SK-N-SH (cell line): ENCODE measurements around the gene ZNHIT3. TPM values are rescaled to one million over a fixed set of nuclear protein-coding genes. Genes with fewer than 3 reads are reported as not detected.

Experiments used
- CTCF ChIA-PET: fragments of 300-600, 350-600 bp; formaldehyde crosslinking; extraction: SDS; loops from one replicate; lab custom pipeline; 2021; lab: Yijun Ruan, JAX
- POLR2A ChIA-PET: fragments of 350-600 bp; sonication (Branson Sonifier 250); formaldehyde crosslinking; extraction: SDS; loops from one replicate; lab custom pipeline; 2020; ENCODE audit warnings: antibody characterized with exemption, inconsistent platforms; lab: Yijun Ruan, JAX
- DNase-seq: peaks from one replicate; pipeline ENCODE4 v3.0.0; 2012
- H2AFZ ChIP-seq: fragments of 200-600 bp; sonication (generic); 2 replicates; pipeline ENCODE4 v1.8.1; 2016; ENCODE audit warnings: antibody characterized with exemption, mild to moderate bottlenecking, low read depth
- H3F3A ChIP-seq: fragments of 200-600 bp; sonication (generic); replicated peaks from 2 replicates; pipeline ENCODE3; 2016; ENCODE audit warnings: antibody characterized with exemption, mild to moderate bottlenecking; ENCODE audit not compliant: insufficient read depth
- H3K27ac ChIP-seq, 2 experiments: fragments of 200-500 bp in 1 of 2; fragments of 200-600 bp in 1 of 2; sonication (Bioruptor generic) in 1 of 2; sonication (generic), shearing (Covaris generic) in 1 of 2; 2 replicates each; pipeline versions ENCODE4 v1.5.1 to v1.6.1; 2014 to 2016; ENCODE audit warnings: low read depth in 2 of 2, inconsistent platforms in 1 of 2, low read length in 1 of 2, mild to moderate bottlenecking in 1 of 2, mixed read lengths in 1 of 2
- H3K27me3 ChIP-seq: fragments of 200-600 bp; sonication (generic), shearing (Covaris generic); 2 replicates; pipeline ENCODE4 v1.6.1; 2016; ENCODE audit warnings: mixed run types; ENCODE audit not compliant: insufficient read depth
- H3K36me3 ChIP-seq, 2 experiments: fragments of 200-500 bp in 1 of 2; fragments of 200-600 bp in 1 of 2; sonication (Bioruptor generic) in 1 of 2; sonication (generic) in 1 of 2; replicated peaks in 1 of 2; 2 replicates each; pipeline versions ENCODE3 to v1.5.1; 2014 to 2016; ENCODE audit warnings: low read length in 1 of 2, mild to moderate bottlenecking in 1 of 2; ENCODE audit not compliant: insufficient read depth in 2 of 2, control insufficient read depth in 1 of 2
- H3K4me1 ChIP-seq, 2 experiments: fragments of 200-500 bp in 1 of 2; fragments of 200-600 bp in 1 of 2; sonication (Bioruptor generic) in 1 of 2; sonication (generic), shearing (Covaris generic) in 1 of 2; 2 replicates each; pipeline versions ENCODE4 v1.5.1 to v1.6.1; 2014 to 2016; ENCODE audit warnings: low read depth in 1 of 2, low read length in 1 of 2, mixed run types in 1 of 2; ENCODE audit not compliant: insufficient read depth in 2 of 2, control insufficient read depth in 1 of 2
- H3K4me2 ChIP-seq: fragments of 200-600 bp; sonication (generic), shearing (Covaris generic); 2 replicates; pipeline ENCODE4 v1.6.1; 2017; ENCODE audit warnings: mixed run types
- H3K4me3 ChIP-seq, 2 experiments: fragments of 200-500 bp in 1 of 2; fragments of 200-600 bp in 1 of 2; sonication (Bioruptor generic) in 1 of 2; sonication (generic), shearing (Covaris generic) in 1 of 2; 2 replicates each; pipeline versions ENCODE4 v1.5.1 to v1.8.1; 2014 to 2016; ENCODE audit warnings: low read depth in 2 of 2, inconsistent platforms in 1 of 2, low read length in 1 of 2, mild to moderate bottlenecking in 1 of 2, mixed read lengths in 1 of 2, moderate library complexity in 1 of 2
- H3K79me2 ChIP-seq: fragments of 200-600 bp; sonication (generic); 2 replicates; pipeline ENCODE4 v1.8.1; 2017; ENCODE audit warnings: mild to moderate bottlenecking; ENCODE audit not compliant: insufficient read depth
- H3K9ac ChIP-seq: fragments of 200-600 bp; sonication (generic); 2 replicates; pipeline ENCODE4 v1.6.1; 2017; ENCODE audit warnings: mixed run types
- H3K9me2 ChIP-seq: fragments of 200-600 bp; sonication (generic); 2 replicates; pipeline ENCODE4 v1.6.1; 2017; ENCODE audit warnings: mixed run types
- H3K9me3 ChIP-seq: fragments of 200-600 bp; sonication (generic); 2 replicates; pipeline ENCODE4 v1.6.1; 2017; ENCODE audit warnings: mixed run types, mild to moderate bottlenecking, moderate library complexity
- H4K20me1 ChIP-seq: fragments of 200-600 bp; sonication (generic); 2 replicates; pipeline ENCODE4 v1.6.1; 2017; ENCODE audit warnings: mild to moderate bottlenecking, mixed run types; ENCODE audit not compliant: insufficient read depth
- ELF1 ChIP-seq: IDR thresholded peaks from 2 replicates; pipeline ENCODE4 v1.4.0; 2012
- EP300 ChIP-seq, 2 experiments: IDR thresholded peaks; 2 replicates each; pipeline versions ENCODE4 v1.4.0 to v1.6.1; 2012; ENCODE audit warnings: borderline replicate concordance in 1 of 2, low read depth in 1 of 2, low read length in 1 of 2
- EZH2phosphoT487 ChIP-seq: fragments of 200-600 bp; sonication (generic); IDR thresholded peaks from 2 replicates; pipeline ENCODE4 v1.6.1; 2017; ENCODE audit warnings: low read depth, mixed run types, mild to moderate bottlenecking, antibody characterized with exemption, moderate library complexity, borderline replicate concordance
- FOSL2 ChIP-seq: IDR thresholded peaks from 2 replicates; pipeline ENCODE4 v1.4.0; 2012; ENCODE audit warnings: low read depth, mild to moderate bottlenecking, moderate library complexity, borderline replicate concordance
- GABPA ChIP-seq: IDR thresholded peaks from 2 replicates; pipeline ENCODE4 v1.4.0; 2012; ENCODE audit warnings: low read depth, mild to moderate bottlenecking
- GATA2 ChIP-seq: sonication (generic); formaldehyde crosslinking; IDR thresholded peaks from 2 replicates; pipeline ENCODE4 v1.5.0; 2020; ENCODE audit warnings: mild to moderate bottlenecking, missing genetic modification reagents
- MEF2A ChIP-seq: IDR thresholded peaks from 2 replicates; pipeline ENCODE4 v1.4.0; 2012; ENCODE audit warnings: low read depth, borderline replicate concordance
- NFIC ChIP-seq: IDR thresholded peaks from 2 replicates; pipeline ENCODE4 v1.4.0; 2012; ENCODE audit warnings: borderline replicate concordance
- POLR2AphosphoS5 ChIP-seq: IDR thresholded peaks from 2 replicates; pipeline ENCODE4 v1.6.1; 2012; ENCODE audit warnings: low read depth, low read length
- RCOR1 ChIP-seq: fragments of 150-350 bp; IDR thresholded peaks from 2 replicates; pipeline ENCODE4 v1.6.1; 2017; ENCODE audit warnings: antibody characterized with exemption, low read length
- SIN3A ChIP-seq: IDR thresholded peaks from 2 replicates; pipeline ENCODE4 v1.6.1; 2012; ENCODE audit warnings: low read depth, mild to moderate bottlenecking, low read length, moderate library complexity, borderline replicate concordance
- TAF1 ChIP-seq: IDR thresholded peaks from 2 replicates; pipeline ENCODE4 v1.6.1; 2012; ENCODE audit warnings: low read depth, mild to moderate bottlenecking, low read length, moderate library complexity, borderline replicate concordance
- YY1 ChIP-seq: IDR thresholded peaks from 2 replicates; pipeline ENCODE4 v1.4.0; 2012; ENCODE audit warnings: low read depth, mild to moderate bottlenecking
- WGBS: methylation state at CpG from one replicate; pipeline ENCODE4 v1.1.6; 2017; ENCODE audit warnings: low lambda C conversion rate; 5-methylcytosine and 5-hydroxymethylcytosine counted together
- polyA plus RNA-seq, 3 experiments: library from polyadenylated mRNA; depleted of rRNA; stranded (reverse); fragments of >200 nt; gene quantifications; 2 replicates each; pipeline ENCODE4 v1.2.3, GENCODE V29; 2012
- TF ChIP-seq, protein P1 (sequence below): IDR thresholded peaks from 2 replicates; pipeline ENCODE4 v1.4.0; 2012; ENCODE audit warnings: low read depth
- TF ChIP-seq, protein P2 (sequence below): IDR thresholded peaks from 2 replicates; pipeline ENCODE4 v1.4.0; 2012; ENCODE audit warnings: low read depth, borderline replicate concordance
- TF ChIP-seq, protein P3 (sequence below): IDR thresholded peaks from 2 replicates; pipeline ENCODE4; 2012
- TF ChIP-seq, protein P4 (sequence below): fragments of 200-600 bp; sonication (generic); IDR thresholded peaks from 2 replicates; pipeline ENCODE4 v1.6.1; 2017; ENCODE audit warnings: antibody characterized with exemption, mild to moderate bottlenecking, moderate library complexity
- TF ChIP-seq, protein P5 (sequence below): IDR thresholded peaks from 2 replicates; pipeline ENCODE4 v1.6.1; 2012; ENCODE audit warnings: mild to moderate bottlenecking, low read depth, low read length, moderate library complexity

Gene ZNHIT3
- polyA plus RNA-seq, 1 of the 3 experiments (the other 2 are of a cell fraction): 59.9 TPM

DNA sequence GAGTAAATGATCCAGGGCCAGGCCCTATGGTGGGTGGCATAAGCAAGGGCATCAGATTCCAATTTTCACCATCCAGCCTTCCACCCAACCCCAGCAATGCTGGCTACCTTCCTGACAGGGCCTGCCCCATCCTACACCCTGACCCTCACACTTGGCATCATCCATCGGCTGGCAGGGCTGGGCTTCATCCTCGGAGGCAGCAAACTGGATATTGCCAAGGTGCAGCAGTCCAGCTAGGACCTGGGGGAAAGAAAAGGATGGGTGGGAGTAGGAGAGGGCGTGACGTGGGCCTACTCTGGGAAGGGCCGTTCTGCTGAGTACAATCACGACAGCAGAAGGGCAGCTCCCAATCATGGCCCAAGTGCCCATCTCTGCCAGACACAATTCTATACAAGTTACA, 24.7 kb downstream of the ZNHIT3 start:
- CTCF ChIA-PET: interaction anchor here (1.0 kb wide), 1 partner anchor 13 kb away, joined by 3 read pairs; no protein-coding TSS in a partner anchor
- Histone ChIP-seq H3K9me2 (no peaks in the 10 kb centered on the region), H4K20me1 (no peaks in the 10 kb centered on the region), H3K4me2 (no peak overlapping the region), H3K27me3 (no peaks in the 10 kb centered on the region), H3K9me3 (no peaks in the 10 kb centered on the region), H3K4me3 (no peak overlapping the region), H3F3A (peaks cover 3% of the 10 kb centered on the region), H3K79me2 (no peaks in the 10 kb centered on the region), H3K9ac (no peak overlapping the region), H3K27ac (no peak overlapping the region), H3K4me1 (no peaks in the 10 kb centered on the region), H3K36me3 (peaks cover 13 to 73% of the 10 kb centered on the region in 2 experiments)
- no peak for DNase-seq
- POLR2A ChIA-PET: no interaction called here
- WGBS: 98% methylated on average over 6 of the region's 6 CpGs
- TF ChIP-seq EP300 (IDR thresholded peaks at IDR 0.05; ENCODE audit: borderline replicate concordance in 1 of 2, low read depth in 1 of 2, low read length in 1 of 2) (no peak), EZH2phosphoT487 (no peak), FOSL2 (no peak), GABPA (no peak), POLR2AphosphoS5 (no peak), TAF1 (no peak)
- TF ChIP-seq, protein P1, sequence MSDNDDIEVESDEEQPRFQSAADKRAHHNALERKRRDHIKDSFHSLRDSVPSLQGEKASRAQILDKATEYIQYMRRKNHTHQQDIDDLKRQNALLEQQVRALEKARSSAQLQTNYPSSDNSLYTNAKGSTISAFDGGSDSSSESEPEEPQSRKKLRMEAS: no peak
- TF ChIP-seq, protein P2, sequence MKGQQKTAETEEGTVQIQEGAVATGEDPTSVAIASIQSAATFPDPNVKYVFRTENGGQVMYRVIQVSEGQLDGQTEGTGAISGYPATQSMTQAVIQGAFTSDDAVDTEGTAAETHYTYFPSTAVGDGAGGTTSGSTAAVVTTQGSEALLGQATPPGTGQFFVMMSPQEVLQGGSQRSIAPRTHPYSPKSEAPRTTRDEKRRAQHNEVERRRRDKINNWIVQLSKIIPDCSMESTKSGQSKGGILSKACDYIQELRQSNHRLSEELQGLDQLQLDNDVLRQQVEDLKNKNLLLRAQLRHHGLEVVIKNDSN: no peak
- TF ChIP-seq, all 33 proteins: peak for 0
- no peak overlapping the region for H2AFZ ChIP-seq

DNA sequence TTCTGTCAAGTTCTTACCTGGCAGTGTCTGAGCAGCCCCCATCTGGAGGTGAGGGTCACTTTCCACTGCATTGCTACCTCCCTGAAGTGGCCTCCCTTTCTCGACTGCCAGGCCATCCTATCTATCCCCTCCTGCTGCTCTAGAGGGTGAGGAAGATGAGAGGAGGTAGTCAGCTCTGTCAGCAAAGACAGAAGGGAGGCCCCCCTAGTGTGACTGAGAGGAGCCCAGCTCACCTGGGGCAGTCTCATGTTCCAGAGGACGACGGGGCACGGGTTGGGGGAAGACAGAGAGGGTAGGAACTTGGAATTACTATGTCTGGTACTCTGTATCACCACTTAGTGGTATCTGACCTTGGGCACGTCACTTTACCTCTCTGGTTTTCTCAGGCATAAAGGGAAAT, 26.2 kb downstream of the ZNHIT3 start:
- H3K27me3 ChIP-seq: no peaks in the 10 kb centered on the region
- no peak overlapping the region for H3K9ac ChIP-seq
- H3K9me3 ChIP-seq: no peaks in the 10 kb centered on the region
- peaks cover 3% of the 10 kb centered on the region for H3F3A ChIP-seq
- TF ChIP-seq TAF1: no peak
- no peak for TF ChIP-seq GATA2
- TF ChIP-seq, protein P3, sequence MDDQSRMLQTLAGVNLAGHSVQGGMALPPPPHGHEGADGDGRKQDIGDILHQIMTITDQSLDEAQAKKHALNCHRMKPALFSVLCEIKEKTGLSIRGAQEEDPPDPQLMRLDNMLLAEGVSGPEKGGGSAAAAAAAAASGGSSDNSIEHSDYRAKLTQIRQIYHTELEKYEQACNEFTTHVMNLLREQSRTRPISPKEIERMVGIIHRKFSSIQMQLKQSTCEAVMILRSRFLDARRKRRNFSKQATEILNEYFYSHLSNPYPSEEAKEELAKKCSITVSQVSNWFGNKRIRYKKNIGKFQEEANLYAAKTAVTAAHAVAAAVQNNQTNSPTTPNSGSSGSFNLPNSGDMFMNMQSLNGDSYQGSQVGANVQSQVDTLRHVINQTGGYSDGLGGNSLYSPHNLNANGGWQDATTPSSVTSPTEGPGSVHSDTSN: no peak
- no peak for TF ChIP-seq YY1
- TF ChIP-seq NFIC: no peak
- no peak for TF ChIP-seq SIN3A
- TF ChIP-seq, protein P4, sequence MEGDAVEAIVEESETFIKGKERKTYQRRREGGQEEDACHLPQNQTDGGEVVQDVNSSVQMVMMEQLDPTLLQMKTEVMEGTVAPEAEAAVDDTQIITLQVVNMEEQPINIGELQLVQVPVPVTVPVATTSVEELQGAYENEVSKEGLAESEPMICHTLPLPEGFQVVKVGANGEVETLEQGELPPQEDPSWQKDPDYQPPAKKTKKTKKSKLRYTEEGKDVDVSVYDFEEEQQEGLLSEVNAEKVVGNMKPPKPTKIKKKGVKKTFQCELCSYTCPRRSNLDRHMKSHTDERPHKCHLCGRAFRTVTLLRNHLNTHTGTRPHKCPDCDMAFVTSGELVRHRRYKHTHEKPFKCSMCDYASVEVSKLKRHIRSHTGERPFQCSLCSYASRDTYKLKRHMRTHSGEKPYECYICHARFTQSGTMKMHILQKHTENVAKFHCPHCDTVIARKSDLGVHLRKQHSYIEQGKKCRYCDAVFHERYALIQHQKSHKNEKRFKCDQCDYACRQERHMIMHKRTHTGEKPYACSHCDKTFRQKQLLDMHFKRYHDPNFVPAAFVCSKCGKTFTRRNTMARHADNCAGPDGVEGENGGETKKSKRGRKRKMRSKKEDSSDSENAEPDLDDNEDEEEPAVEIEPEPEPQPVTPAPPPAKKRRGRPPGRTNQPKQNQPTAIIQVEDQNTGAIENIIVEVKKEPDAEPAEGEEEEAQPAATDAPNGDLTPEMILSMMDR: no peak
- no peak for TF ChIP-seq ELF1
- TF ChIP-seq RCOR1: no peak
- TF ChIP-seq MEF2A: no peak
- TF ChIP-seq, protein P5, sequence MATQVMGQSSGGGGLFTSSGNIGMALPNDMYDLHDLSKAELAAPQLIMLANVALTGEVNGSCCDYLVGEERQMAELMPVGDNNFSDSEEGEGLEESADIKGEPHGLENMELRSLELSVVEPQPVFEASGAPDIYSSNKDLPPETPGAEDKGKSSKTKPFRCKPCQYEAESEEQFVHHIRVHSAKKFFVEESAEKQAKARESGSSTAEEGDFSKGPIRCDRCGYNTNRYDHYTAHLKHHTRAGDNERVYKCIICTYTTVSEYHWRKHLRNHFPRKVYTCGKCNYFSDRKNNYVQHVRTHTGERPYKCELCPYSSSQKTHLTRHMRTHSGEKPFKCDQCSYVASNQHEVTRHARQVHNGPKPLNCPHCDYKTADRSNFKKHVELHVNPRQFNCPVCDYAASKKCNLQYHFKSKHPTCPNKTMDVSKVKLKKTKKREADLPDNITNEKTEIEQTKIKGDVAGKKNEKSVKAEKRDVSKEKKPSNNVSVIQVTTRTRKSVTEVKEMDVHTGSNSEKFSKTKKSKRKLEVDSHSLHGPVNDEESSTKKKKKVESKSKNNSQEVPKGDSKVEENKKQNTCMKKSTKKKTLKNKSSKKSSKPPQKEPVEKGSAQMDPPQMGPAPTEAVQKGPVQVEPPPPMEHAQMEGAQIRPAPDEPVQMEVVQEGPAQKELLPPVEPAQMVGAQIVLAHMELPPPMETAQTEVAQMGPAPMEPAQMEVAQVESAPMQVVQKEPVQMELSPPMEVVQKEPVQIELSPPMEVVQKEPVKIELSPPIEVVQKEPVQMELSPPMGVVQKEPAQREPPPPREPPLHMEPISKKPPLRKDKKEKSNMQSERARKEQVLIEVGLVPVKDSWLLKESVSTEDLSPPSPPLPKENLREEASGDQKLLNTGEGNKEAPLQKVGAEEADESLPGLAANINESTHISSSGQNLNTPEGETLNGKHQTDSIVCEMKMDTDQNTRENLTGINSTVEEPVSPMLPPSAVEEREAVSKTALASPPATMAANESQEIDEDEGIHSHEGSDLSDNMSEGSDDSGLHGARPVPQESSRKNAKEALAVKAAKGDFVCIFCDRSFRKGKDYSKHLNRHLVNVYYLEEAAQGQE: no peak
- no peaks in the 10 kb centered on the region for H3K79me2 ChIP-seq
- POLR2A ChIA-PET: interaction anchor here (0.6 kb wide), 1 partner anchor 18 kb away, joined by 5 read pairs; no protein-coding TSS in a partner anchor
- CTCF ChIA-PET: no interaction called here
- H2AFZ ChIP-seq: no peak overlapping the region
- H4K20me1 ChIP-seq: no peaks in the 10 kb centered on the region
- no peak overlapping the region for H3K4me3 ChIP-seq
- WGBS: 93% methylated on average over 5 of the region's 5 CpGs
- peaks cover 14 to 65% of the 10 kb centered on the region in 2 experiments for H3K36me3 ChIP-seq
- H3K27ac ChIP-seq: no peak overlapping the region
- H3K4me2 ChIP-seq: no peak overlapping the region
- no peak for DNase-seq
- H3K9me2 ChIP-seq: no peaks in the 10 kb centered on the region
- no peaks in the 10 kb centered on the region for H3K4me1 ChIP-seq
